ENCODE data around the gene STON2. TPM values are rescaled to one million over a fixed set of nuclear protein-coding genes. Genes with fewer than 3 reads are reported as not detected.

The STON2 gene
- total RNA-seq, 1 donor from 2014 or later, result 47.4 TPM

DNA sequence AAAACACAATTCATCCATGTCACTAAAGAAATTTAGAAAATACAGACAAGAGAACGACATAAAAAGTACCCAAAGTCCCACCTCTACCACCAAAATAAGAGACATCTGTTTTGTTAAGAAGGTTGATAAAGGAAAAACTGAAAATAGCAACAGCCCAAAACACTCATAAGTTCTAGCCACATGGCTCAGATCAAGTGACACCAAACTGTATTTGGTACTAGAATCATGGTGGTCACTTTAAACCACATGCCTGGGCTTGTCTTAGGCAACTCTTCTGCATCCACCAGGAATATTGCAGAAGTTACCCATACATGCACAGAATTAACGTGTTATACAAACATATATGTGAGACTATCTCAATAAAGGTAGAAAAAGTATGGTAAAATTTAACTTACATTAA lies 101.2 kb downstream of the STON2 start:
- H3K36me3 ChIP-seq (ENCODE audit: control insufficient read depth, insufficient read depth, low read length), result peaks cover 7% of the 10 kb centered on the region
- TF ChIP-seq, protein P1, sequence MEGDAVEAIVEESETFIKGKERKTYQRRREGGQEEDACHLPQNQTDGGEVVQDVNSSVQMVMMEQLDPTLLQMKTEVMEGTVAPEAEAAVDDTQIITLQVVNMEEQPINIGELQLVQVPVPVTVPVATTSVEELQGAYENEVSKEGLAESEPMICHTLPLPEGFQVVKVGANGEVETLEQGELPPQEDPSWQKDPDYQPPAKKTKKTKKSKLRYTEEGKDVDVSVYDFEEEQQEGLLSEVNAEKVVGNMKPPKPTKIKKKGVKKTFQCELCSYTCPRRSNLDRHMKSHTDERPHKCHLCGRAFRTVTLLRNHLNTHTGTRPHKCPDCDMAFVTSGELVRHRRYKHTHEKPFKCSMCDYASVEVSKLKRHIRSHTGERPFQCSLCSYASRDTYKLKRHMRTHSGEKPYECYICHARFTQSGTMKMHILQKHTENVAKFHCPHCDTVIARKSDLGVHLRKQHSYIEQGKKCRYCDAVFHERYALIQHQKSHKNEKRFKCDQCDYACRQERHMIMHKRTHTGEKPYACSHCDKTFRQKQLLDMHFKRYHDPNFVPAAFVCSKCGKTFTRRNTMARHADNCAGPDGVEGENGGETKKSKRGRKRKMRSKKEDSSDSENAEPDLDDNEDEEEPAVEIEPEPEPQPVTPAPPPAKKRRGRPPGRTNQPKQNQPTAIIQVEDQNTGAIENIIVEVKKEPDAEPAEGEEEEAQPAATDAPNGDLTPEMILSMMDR (IDR thresholded peaks at IDR 0.05; ENCODE audit: insufficient read depth, low read length, severe bottlenecking), result no peak
- FAIRE-seq (no peak), DNase-seq (ENCODE audit: low read depth) (no peak)
- H3K4me3 ChIP-seq (ENCODE audit: low read depth, low read length), result no peak overlapping the region
- H3K27me3 ChIP-seq (ENCODE audit: control insufficient read depth, insufficient read depth, low read length), result no peaks in the 10 kb centered on the region

DNA sequence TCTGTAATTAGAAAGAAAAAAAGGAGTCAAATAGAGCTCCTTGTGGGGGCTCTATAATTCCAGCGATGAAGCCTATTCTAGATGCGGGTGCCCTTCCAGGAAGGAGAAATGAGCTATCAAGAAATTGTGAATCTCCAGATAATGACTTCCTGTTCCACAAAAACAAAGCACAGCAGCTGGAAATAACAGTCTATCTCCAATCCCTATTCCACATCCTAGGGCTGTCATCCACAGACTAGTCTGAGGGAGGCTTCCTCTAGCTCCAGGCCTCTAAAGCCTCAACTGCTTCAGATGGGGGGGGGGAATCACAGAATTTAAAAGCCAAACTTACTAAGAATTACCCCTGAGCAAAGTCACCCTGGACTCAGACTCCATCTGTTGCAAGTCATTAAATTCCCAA lies 102.0 kb downstream of the STON2 start:
- Histone ChIP-seq H3K27me3 (ENCODE audit: control insufficient read depth, insufficient read depth, low read length) (no peaks in the 10 kb centered on the region), H3K36me3 (ENCODE audit: control insufficient read depth, insufficient read depth, low read length) (peaks cover 7% of the 10 kb centered on the region), H3K4me3 (ENCODE audit: low read depth, low read length) (no peak overlapping the region)
- FAIRE-seq (no peak), DNase-seq (ENCODE audit: low read depth) (no peak)
- TF ChIP-seq, protein P1 (IDR thresholded peaks at IDR 0.05; ENCODE audit: insufficient read depth, low read length, severe bottlenecking), result no peak

DNA sequence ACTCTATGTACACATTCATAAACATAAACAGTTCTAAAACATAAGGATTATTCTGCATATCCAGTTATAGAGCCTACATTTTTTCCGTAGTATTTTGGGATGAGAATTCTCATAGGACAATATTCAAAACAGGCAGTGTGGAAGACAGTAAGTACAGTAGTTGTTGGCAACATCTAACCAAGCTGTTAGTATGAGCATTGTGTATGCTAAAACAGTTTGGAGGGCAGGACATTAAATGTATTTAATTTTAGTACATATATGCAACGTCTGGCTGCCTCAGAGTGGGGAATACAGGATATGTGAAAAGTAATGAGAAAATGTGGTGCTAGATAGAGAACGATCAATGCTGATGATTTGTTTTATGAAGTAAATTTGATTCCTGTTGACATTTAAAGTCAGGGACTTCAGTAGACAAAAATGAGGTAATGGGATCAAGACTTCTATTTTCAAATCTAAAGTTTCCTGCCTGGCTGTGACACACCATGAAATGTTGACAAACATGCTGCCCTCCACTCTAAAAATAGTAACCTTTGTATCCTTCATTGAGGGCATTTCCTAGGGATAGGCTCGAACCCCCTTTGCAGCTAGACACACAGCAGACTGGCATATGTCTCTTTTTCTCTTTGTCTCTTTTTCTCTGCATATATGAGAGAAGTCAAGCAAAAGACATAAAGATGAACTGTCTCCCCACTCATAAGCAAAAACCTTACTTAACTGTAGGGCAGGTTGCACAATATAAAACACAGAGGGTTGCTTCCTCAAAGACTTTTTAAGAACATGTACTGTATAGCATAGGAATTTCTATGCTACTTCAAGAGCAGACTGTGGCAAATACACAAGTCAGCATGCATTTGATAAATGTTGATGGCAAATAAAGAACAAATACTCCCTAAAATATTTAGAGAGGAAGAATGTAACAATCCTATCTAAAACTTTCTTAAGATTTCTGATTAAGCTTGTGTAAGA lies 103.9 kb downstream of the STON2 start:
- no peak for FAIRE-seq
- Histone ChIP-seq H3K36me3 (ENCODE audit: control insufficient read depth, insufficient read depth, low read length) (peaks cover 3% of the 10 kb centered on the region), H3K4me3 (ENCODE audit: low read depth, low read length) (no peak overlapping the region), H3K27me3 (ENCODE audit: control insufficient read depth, insufficient read depth, low read length) (no peaks in the 10 kb centered on the region)
- DNase-seq (ENCODE audit: low read depth), result no peak
- TF ChIP-seq, protein P1 (IDR thresholded peaks at IDR 0.05; ENCODE audit: insufficient read depth, low read length, severe bottlenecking), result no peak

DNA sequence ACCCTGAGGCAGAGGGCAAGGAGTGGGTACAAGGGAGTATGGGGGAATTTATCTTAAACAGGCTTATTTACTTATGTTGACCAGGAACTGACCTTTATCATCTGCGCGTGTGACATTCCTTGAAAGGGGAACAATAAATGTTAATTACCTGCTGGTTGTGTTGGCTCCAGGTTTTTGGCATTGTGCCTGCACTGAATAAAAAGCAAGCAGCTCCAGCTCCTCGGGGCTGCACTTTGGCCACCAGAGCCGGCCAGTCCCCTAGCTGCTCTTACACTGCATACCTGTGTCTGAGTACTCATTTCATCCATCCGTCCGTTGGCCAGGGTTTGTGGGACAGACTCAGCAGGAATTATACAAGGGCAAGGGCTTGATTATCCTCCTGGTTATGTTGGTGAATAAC lies 110.6 kb downstream of the STON2 start:
- DNase-seq (ENCODE audit: low read depth) (no peak), FAIRE-seq (no peak)
- Histone ChIP-seq H3K4me3 (ENCODE audit: low read depth, low read length) (no peak overlapping the region), H3K36me3 (ENCODE audit: control insufficient read depth, insufficient read depth, low read length) (peaks cover 6% of the 10 kb centered on the region), H3K27me3 (ENCODE audit: control insufficient read depth, insufficient read depth, low read length) (no peaks in the 10 kb centered on the region)
- TF ChIP-seq, protein P1 (IDR thresholded peaks at IDR 0.05; ENCODE audit: insufficient read depth, low read length, severe bottlenecking), result no peak

DNA sequence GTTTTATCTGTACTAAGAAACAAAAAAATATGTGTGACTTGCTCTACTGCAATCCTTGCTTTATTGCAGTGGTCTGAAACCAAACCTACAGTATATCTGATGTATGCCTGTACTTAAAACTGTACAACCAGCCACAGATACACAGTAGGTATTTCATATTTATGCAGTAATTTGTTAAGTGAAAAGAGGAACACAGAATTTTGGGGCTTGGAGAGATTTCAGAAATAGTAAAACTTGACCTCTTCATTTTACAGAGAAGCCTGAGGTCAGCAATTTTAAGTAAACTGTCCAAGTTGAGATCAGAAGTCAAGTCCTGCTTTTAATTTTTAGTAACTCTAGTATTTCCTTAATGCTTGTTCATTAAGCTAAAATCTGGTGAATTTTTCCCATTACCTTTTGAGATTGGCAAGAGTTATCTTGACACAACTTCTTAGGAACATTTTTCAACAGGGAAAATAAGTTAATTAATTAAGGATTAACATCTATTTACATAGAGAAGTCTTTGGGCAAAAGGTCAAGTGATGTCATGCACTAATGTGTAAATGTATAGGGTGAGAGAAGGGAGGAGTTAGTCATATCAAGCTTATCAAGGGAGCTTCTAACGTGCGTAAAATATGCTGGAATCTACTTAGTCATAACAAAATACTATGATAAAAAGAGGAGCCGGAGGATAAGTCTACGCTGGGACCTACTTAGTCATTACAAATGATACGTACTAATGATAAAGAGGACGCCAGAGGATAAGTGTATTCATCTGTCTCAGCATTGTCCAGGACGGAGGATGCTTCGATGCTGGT lies 113.4 kb downstream of the STON2 start:
- H3K27me3 ChIP-seq (ENCODE audit: control insufficient read depth, insufficient read depth, low read length), result no peaks in the 10 kb centered on the region
- DNase-seq (ENCODE audit: low read depth) (peak; percentile 71), FAIRE-seq (no peak)
- TF ChIP-seq, protein P1 (IDR thresholded peaks at IDR 0.05; ENCODE audit: insufficient read depth, low read length, severe bottlenecking), result no peak
- H3K4me3 ChIP-seq (ENCODE audit: low read depth, low read length), result no peak overlapping the region
- peaks cover 6% of the 10 kb centered on the region for H3K36me3 ChIP-seq (ENCODE audit: control insufficient read depth, insufficient read depth, low read length)

Data from bronchial epithelial cell (primary cell).